Measurements from ENCODE around the gene CPNE4.

DNA sequence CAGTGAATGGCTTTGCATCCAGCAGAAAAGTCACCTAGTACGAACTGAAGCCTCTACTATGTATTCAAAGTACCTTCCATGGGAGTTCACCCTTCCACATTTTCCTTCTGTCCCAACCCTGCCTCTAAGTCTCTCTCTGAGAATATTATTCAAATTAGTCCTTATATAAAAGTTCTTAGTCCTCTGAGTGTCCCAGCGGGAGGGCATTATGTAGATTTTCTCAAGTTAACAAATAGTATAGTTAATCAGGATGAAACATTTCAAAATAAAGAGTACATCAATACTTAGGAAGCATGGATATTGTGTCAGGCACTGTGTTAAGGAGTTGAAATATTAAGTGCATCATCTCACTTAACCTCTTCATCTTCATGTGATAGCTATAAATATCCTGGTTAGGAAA is 223.3 kb downstream of the CPNE4 start:
- no peak for TF ChIP-seq EZH2 (IDR thresholded peaks at IDR 0.05; ENCODE audit: low read length, unreplicated experiment)
- TF ChIP-seq EZH2phosphoT487 (IDR thresholded peaks at IDR 0.05; ENCODE audit: borderline replicate concordance, low read length), result no peak
- TF ChIP-seq, protein P1, sequence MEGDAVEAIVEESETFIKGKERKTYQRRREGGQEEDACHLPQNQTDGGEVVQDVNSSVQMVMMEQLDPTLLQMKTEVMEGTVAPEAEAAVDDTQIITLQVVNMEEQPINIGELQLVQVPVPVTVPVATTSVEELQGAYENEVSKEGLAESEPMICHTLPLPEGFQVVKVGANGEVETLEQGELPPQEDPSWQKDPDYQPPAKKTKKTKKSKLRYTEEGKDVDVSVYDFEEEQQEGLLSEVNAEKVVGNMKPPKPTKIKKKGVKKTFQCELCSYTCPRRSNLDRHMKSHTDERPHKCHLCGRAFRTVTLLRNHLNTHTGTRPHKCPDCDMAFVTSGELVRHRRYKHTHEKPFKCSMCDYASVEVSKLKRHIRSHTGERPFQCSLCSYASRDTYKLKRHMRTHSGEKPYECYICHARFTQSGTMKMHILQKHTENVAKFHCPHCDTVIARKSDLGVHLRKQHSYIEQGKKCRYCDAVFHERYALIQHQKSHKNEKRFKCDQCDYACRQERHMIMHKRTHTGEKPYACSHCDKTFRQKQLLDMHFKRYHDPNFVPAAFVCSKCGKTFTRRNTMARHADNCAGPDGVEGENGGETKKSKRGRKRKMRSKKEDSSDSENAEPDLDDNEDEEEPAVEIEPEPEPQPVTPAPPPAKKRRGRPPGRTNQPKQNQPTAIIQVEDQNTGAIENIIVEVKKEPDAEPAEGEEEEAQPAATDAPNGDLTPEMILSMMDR (conservative IDR thresholded peaks at IDR 0.05; ENCODE audit: low read depth, low read length), result no peak
